Lung (tissue), 12 donors: ENCODE data around the gene RNASEH1. TPM values are rescaled to one million over a fixed set of nuclear protein-coding genes. Genes with fewer than 3 reads are reported as not detected.

ENCODE experiments used
- ATAC-seq: fragments of 200-7000 bp; cut with Tn5 transposase; one replicate; pipeline ENCODE4 v1.9.1; 2020; ENCODE audit warnings: moderate number of reproducible peaks; ENCODE audit not compliant: insufficient read depth, low FRiP score
- DNase-seq, 3 donors: peaks; one replicate each; pipeline ENCODE4 v3.0.0-alpha.2; 2013 to 2017
- H3K27ac ChIP-seq, 2 donors: one replicate each; pipeline ENCODE4 v1.5.1; 2013; ENCODE audit warnings: mild to moderate bottlenecking in 2 of 2, moderate library complexity in 2 of 2, control low read depth in 1 of 2, inconsistent platforms in 1 of 2, low read depth in 1 of 2, low read length in 1 of 2
- H3K27me3 ChIP-seq, 3 donors: one replicate each; pipeline ENCODE4 v1.5.1; 2013; ENCODE audit warnings: low read length in 2 of 3; ENCODE audit not compliant: control insufficient read depth in 3 of 3, insufficient read depth in 3 of 3
- H3K36me3 ChIP-seq, 4 donors: one replicate each; pipeline ENCODE4 v1.5.1; 2013; ENCODE audit warnings: low read length in 4 of 4, mild to moderate bottlenecking in 1 of 4, moderate library complexity in 1 of 4; ENCODE audit not compliant: control insufficient read depth in 4 of 4, insufficient read depth in 4 of 4
- H3K4me1 ChIP-seq, 5 donors: one replicate each; pipeline ENCODE4 v1.5.1; 2013; ENCODE audit warnings: low read length in 5 of 5, mild to moderate bottlenecking in 2 of 5, moderate library complexity in 1 of 5; ENCODE audit not compliant: control insufficient read depth in 5 of 5, insufficient read depth in 5 of 5
- H3K4me3 ChIP-seq: one replicate; pipeline ENCODE4 v1.5.1; 2013; ENCODE audit warnings: mild to moderate bottlenecking, control low read depth, moderate library complexity
- H3K9ac ChIP-seq, 2 donors: one replicate each; pipeline ENCODE4 v1.5.1; 2013; ENCODE audit warnings: low read length in 2 of 2, control low read depth in 1 of 2; ENCODE audit not compliant: insufficient read depth in 1 of 2
- H3K9me3 ChIP-seq, 4 donors: one replicate each; pipeline ENCODE4 v1.5.1; 2013; ENCODE audit warnings: low read length in 3 of 4, mild to moderate bottlenecking in 1 of 4, moderate library complexity in 1 of 4; ENCODE audit not compliant: control insufficient read depth in 4 of 4, insufficient read depth in 3 of 4
- CTCF ChIP-seq: IDR thresholded peaks from 2 replicates; pipeline ENCODE4 v1.5.1; 2012; ENCODE audit warnings: mild to moderate bottlenecking; ENCODE audit errors: control extremely low read depth, extremely low read depth
- WGBS, 2 donors: extraction: QIAGEN DNeasy Blood & Tissue Kit; methylation state at CpG; one replicate each; pipeline ENCODE4 v1.1.7; 2013; 5-methylcytosine and 5-hydroxymethylcytosine counted together
- polyA plus RNA-seq, 2 donors: library from polyadenylated mRNA; stranded (reverse); fragments of 200-250 nt; gene quantifications; one replicate each; pipeline ENCODE4 v1.2.1, GENCODE V29; 2013
- total RNA-seq, 2 donors: library from RNA; depleted of rRNA in 1 of 2; stranded (reverse); fragments of >200 nt in 1 of 2; gene quantifications; one replicate each; pipeline ENCODE4 v1.2.1, GENCODE V29; 2014 to 2021
- donor health status: control.
- donor health status: control.
- donor health status: Bipolar disorder and iron deficiency.
- donor health status: healthy.
- donor health status: DM: yes; HTN: yes; CAD: no.

Gene RNASEH1
- total and polyA plus RNA-seq, 4 donors: 9.6 to 24.5 (median 15.2) TPM

DNA sequence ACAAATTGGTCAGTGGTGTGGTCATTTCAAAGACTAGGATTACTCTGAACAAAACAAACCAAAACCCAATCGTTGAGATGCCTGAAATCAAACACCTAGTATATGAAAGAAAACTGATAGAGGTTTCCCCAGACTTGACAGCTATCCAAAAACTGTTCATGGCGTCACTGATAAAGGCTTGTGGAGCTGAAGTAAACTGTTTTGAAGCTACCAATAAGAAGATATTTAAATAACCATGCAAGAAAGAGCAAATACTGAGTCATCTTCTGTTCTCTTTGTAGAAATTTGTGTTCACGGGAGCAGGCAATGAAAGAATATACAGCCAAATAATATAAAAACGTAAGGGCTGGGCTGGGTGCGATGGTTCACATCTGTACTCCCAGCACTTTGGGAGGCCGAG, 29.3 kb upstream of the RNASEH1 start:
- TF ChIP-seq CTCF: no peak
- Histone ChIP-seq H3K27me3 (no peaks in the 10 kb centered on the region), H3K4me3 (no peak overlapping the region), H3K27ac (peak overlapping the region in 1 of 2 donors; percentile 11), H3K9me3 (no peaks in the 10 kb centered on the region), H3K36me3 (peaks cover 0 to 5% (median under 1%) of the 10 kb centered on the region in 4 donors), H3K9ac (peak overlapping the region in 1 of 2 donors; percentile 32), H3K4me1 (peaks cover 0 to 37% (median 12%) of the 10 kb centered on the region in 5 donors)
- DNase-seq (peak in 1 of 3 donors; percentile 46), ATAC-seq (no peak)
- 82 to 89% methylated on average over 6 of the region's 6 CpGs for WGBS, 2 donors

DNA sequence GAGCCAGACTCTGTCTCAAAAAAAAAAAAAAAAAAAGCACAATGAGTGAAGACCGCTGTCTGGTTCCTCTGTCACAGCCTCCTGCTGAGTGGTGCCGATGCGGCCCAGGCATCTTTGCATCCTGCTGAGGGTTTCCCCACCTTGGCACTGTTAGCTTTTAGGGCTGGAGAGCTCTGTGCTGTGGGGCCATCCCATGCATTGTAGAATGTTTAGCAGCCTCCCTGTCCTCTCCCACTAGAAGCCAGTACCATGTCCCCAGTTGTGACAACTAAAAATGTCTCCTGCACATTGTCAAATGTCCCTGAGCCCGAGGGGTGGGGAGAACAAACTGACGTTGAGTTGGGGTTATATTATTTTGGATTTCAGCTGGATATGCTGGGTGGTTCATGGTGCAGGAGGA, 28.9 kb upstream of the RNASEH1 start:
- H3K27me3 ChIP-seq: no peaks in the 10 kb centered on the region
- WGBS, 2 donors: 86 to 91% methylated on average over 5 of the region's 5 CpGs

GRCh38 chr2:3586220-3586619, 28.1 kb upstream of the RNASEH1 start:
- 85 to 88% methylated on average over 16 of the region's 16 CpGs for WGBS, 2 donors
- no peak for DNase-seq

More for the DNA sequence above, 28.9 kb upstream of the RNASEH1 start:
- H3K9ac ChIP-seq: peak overlapping the region in 1 of 2 donors; percentile 32
- H3K4me1 ChIP-seq: peaks cover 0 to 37% (median 12%) of the 10 kb centered on the region in 5 donors
- peak overlapping the region in 1 of 2 donors; percentile 11 for H3K27ac ChIP-seq
- DNase-seq (no peak), ATAC-seq (no peak)
- no peak overlapping the region for H3K4me3 ChIP-seq
- no peaks in the 10 kb centered on the region for H3K9me3 ChIP-seq
- peaks cover under 1 to 7% (median 2%) of the 10 kb centered on the region in 4 donors for H3K36me3 ChIP-seq
- no peak for TF ChIP-seq CTCF

More at GRCh38 chr2:3586220-3586619, 28.1 kb upstream of the RNASEH1 start:
- Histone ChIP-seq H3K9ac (peak overlapping the region in 1 of 2 donors; percentile 47), H3K27ac (peak overlapping the region in 1 of 2 donors; percentile 68), H3K4me1 (peaks cover 0 to 37% (median 12%) of the 10 kb centered on the region in 5 donors), H3K9me3 (no peaks in the 10 kb centered on the region), H3K36me3 (peaks cover 8 to 15% (median 10%) of the 10 kb centered on the region in 4 donors), H3K27me3 (no peaks in the 10 kb centered on the region), H3K4me3 (no peak overlapping the region)
- ATAC-seq: no peak
- no peak for TF ChIP-seq CTCF
